MCF 10A (cell line): ENCODE results near the gene ST3GAL3. TPM values are rescaled to one million over a fixed set of nuclear protein-coding genes. Genes with fewer than 3 reads are reported as not detected.
A peak's percentile ranks its signal among the peaks of the same experiment; 100 is the strongest.

ENCODE experiments used
- BruUV-seq: library from RNA; stranded (reverse); fragments of 400-500 nt; replicated peaks from 2 replicates; lab custom pipeline; 2021; lab: Mats Ljungman, UMichigan
- CTCF ChIA-PET: fragments of 300-600 bp; sonication (Branson Sonifier 250); formaldehyde crosslinking; extraction: SDS; loops from one replicate; lab custom pipeline; 2021; ENCODE audit warnings: antibody characterized with exemption, inconsistent platforms; lab: Yijun Ruan, JAX
- POLR2A ChIA-PET: fragments of 300-600, 350-650 bp; sonication (Branson Sonifier 250); formaldehyde crosslinking; extraction: SDS; loops from one replicate; lab custom pipeline; 2020; ENCODE audit warnings: antibody characterized with exemption, inconsistent platforms; lab: Yijun Ruan, JAX
- DNase-seq: peaks from one replicate; pipeline ENCODE4 v3.0.0-alpha.2; 2018; ENCODE audit not compliant: unreplicated experiment
- H3K27ac Mint-ChIP-seq: one replicate; pipeline ENCODE4 v1.8.0; 2022; ENCODE audit warnings: mild to moderate bottlenecking, low read depth, mixed read lengths; ENCODE audit not compliant: unreplicated experiment
- H3K27me3 Mint-ChIP-seq: one replicate; pipeline ENCODE4 v1.8.0; 2022; ENCODE audit warnings: mixed read lengths; ENCODE audit not compliant: insufficient read depth, unreplicated experiment
- H3K36me3 Mint-ChIP-seq: one replicate; pipeline ENCODE4 v1.8.0; 2022; ENCODE audit warnings: mild to moderate bottlenecking, moderate library complexity, mixed read lengths; ENCODE audit not compliant: insufficient read depth, unreplicated experiment
- H3K4me1 Mint-ChIP-seq: one replicate; pipeline ENCODE4 v1.8.0; 2022; ENCODE audit warnings: mixed read lengths; ENCODE audit not compliant: insufficient read depth, unreplicated experiment
- H3K4me3 Mint-ChIP-seq: one replicate; pipeline ENCODE4 v1.8.0; 2022; ENCODE audit warnings: mild to moderate bottlenecking, moderate library complexity, mixed read lengths; ENCODE audit not compliant: unreplicated experiment
- H3K9me3 Mint-ChIP-seq: one replicate; pipeline ENCODE4 v1.8.0; 2022; ENCODE audit warnings: mixed read lengths; ENCODE audit not compliant: unreplicated experiment
- intact Hi-C: fragments of 100-400 bp; cut with micrococcal nuclease; formaldehyde crosslinking; loops from 2 replicates; pipeline ENCODE4 v1.14.1; 2022
- total RNA-seq: library from RNA; stranded (reverse); gene quantifications from 2 replicates; pipeline ENCODE4 v1.2.3, GENCODE V29; 2022
- TF ChIP-seq, protein P1 (sequence below): fragments of 200-600 bp; IDR thresholded peaks from one replicate; pipeline ENCODE4 v1.8.0; 2022; ENCODE audit warnings: antibody characterized with exemption, mild to moderate bottlenecking; ENCODE audit not compliant: unreplicated experiment

ST3GAL3 gene
- total RNA-seq, 1 experiment from 2014 or later: 24.2 TPM

DNA sequence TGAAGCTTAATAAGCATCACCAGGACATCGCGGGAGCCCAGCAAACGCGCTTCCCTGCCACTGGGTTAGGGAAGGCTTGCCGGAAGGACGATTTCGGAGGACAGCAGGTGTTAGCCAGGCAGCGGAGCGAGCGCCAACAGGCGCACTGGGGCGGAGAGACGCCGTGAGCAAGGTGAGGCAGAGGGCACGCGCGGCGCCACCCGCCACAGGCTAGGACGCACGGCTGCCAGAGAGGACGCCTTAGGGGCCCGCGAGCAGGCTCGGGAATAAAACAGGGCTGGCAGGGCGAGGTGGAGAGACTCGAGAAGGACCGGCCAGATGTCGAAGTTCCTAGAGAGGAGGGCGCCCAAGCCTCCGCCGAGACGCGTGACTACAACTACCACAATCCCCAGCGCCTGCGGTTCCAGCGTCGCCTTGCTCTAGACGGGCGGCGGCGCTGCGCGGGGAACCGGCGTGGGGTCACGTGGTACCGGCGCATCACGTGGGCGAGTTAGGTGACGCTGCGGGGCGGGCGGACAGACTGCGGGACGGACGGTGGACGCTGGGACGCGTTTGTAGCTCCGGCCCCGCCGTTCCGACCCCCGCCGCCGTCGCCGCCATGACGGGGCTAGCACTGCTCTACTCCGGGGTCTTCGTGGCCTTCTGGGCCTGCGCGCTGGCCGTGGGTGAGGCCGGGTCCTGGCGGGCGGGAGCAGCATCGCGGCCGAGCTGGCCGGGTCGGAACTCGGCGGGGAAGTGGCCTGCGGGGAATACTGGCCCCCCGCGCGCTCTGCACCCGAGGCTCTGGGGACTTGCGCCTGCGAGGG, 267.3 kb downstream of the ST3GAL3 start, which contains the start of gene ATP6V0B:
TSS of gene ATP6V0B (plus strand) at position 518 of the 806 bp plus-strand sequence. CDS start at position 599, 81 bp downstream.
- peak; percentile 95 for DNase-seq
- Mint-ChIP-seq H3K27me3 (no peaks in the 10 kb centered on the region), H3K4me3 (peak within 1 kb of the TSS; percentile 94), H3K4me1 (peaks cover 35% of the 10 kb centered on the region), H3K27ac (peak within 1 kb of the TSS; percentile 94), H3K36me3 (peaks cover 29% of the 10 kb centered on the region), H3K9me3 (no peaks in the 10 kb centered on the region)
- TF ChIP-seq, protein P1, sequence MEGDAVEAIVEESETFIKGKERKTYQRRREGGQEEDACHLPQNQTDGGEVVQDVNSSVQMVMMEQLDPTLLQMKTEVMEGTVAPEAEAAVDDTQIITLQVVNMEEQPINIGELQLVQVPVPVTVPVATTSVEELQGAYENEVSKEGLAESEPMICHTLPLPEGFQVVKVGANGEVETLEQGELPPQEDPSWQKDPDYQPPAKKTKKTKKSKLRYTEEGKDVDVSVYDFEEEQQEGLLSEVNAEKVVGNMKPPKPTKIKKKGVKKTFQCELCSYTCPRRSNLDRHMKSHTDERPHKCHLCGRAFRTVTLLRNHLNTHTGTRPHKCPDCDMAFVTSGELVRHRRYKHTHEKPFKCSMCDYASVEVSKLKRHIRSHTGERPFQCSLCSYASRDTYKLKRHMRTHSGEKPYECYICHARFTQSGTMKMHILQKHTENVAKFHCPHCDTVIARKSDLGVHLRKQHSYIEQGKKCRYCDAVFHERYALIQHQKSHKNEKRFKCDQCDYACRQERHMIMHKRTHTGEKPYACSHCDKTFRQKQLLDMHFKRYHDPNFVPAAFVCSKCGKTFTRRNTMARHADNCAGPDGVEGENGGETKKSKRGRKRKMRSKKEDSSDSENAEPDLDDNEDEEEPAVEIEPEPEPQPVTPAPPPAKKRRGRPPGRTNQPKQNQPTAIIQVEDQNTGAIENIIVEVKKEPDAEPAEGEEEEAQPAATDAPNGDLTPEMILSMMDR: no peak
- BruUV-seq: no TSS peak
- CTCF ChIA-PET: interaction anchor here (0.6 to 1.4 kb wide), 8 partner anchors 10 to 756 kb away, joined by 3 to 4 read pairs (median 3); no protein-coding TSS in a partner anchor
- POLR2A ChIA-PET: interaction anchor here (0.6 to 3.3 kb wide), 27 partner anchors 10 to 829 kb away, joined by 3 to 30 read pairs (median 4); partner anchors contain the start of genes ARMH1, CCDC24, IPO13 and KDM4A
- intact Hi-C loops: loop anchor here (5.0 kb wide), 1 partner anchor 447 kb away; no protein-coding TSS in a partner anchor

DNA sequence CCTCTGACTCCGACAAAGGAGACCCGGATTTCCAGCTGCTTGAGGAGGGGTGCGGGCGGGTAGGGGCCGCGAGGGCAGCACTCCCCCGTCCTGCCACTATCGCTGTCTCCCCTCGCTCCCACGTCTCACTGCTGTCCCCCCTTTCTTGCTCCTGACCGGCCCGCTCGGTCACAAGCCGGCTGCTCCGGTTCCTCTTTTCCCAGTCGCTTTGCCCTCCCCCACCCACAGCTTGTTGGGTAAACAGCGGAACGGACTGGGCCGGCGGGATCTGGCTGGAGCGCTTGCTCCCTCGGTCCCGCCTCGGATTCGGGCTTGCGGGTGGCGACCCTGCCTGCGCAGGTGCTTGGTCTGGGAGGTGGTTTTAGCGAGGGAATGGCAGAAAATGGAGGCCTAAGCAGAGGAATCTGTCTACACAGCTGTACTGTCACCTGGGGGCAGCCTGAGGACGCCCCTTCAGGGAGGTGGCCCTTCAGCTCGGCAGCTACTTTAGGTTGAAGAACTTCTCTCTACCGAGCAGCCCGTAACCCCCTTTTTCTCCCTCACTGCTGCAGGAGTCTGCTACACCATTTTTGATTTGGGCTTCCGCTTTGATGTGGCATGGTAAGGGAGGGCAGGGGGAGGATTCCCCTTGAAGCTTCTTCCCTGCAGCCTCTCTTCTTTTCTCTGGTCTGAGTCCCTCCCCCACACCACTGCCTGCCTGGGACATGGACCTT, 268.1 kb downstream of the ST3GAL3 start:
- TF ChIP-seq, protein P1: no peak
- Mint-ChIP-seq H3K27me3 (no peaks in the 10 kb centered on the region), H3K9me3 (no peaks in the 10 kb centered on the region), H3K4me1 (peaks cover 37% of the 10 kb centered on the region), H3K36me3 (peaks cover 29% of the 10 kb centered on the region), H3K4me3 (peak overlapping the region; percentile 94), H3K27ac (peak overlapping the region; percentile 94)
- ChIA-PET POLR2A (interaction anchor here (0.6 to 3.3 kb wide), 25 partner anchors 11 to 830 kb away, joined by 3 to 30 read pairs (median 4); partner anchors contain the start of genes ARMH1, CCDC24, IPO13 and KDM4A), CTCF (interaction anchor here (0.6 to 1.4 kb wide), 7 partner anchors 11 to 755 kb away, joined by 3 to 4 read pairs (median 3); no protein-coding TSS in a partner anchor)
- intact Hi-C loops: loop anchor here (5.0 kb wide), 1 partner anchor 448 kb away; no protein-coding TSS in a partner anchor
- DNase-seq: no peak
- BruUV-seq: TSS peak; percentile 9

DNA sequence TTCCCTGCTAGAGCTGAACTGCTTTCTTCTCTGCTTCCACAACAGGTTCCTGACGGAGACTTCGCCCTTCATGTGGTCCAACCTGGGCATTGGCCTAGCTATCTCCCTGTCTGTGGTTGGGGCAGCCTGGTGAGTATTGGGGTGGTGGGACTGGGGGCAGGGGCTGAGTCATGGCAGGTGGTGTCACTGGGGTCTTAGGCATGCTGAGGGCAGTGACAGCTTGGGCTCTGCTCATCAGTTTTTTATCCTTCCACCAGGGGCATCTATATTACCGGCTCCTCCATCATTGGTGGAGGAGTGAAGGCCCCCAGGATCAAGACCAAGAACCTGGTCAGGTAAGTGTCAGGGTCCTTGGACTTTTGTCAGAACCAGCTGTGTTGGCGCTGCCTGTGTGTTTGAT, 268.7 kb downstream of the ST3GAL3 start:
- Mint-ChIP-seq H3K36me3 (peaks cover 29% of the 10 kb centered on the region), H3K27ac (no peak overlapping the region), H3K9me3 (no peaks in the 10 kb centered on the region), H3K4me1 (peaks cover 43% of the 10 kb centered on the region), H3K4me3 (peak overlapping the region; percentile 94), H3K27me3 (no peaks in the 10 kb centered on the region)
- ChIA-PET CTCF (interaction anchor here (0.6 to 0.8 kb wide), 3 partner anchors 60 to 1940 kb away, joined by 3 to 4 read pairs (median 3); no protein-coding TSS in a partner anchor), POLR2A (interaction anchor here (0.6 to 3.3 kb wide), 10 partner anchors 14 to 698 kb away, joined by 3 to 30 read pairs (median 5); partner anchors contain the start of genes ARMH1, CCDC24, IPO13 and KDM4A)
- no TSS peak for BruUV-seq
- intact Hi-C loops: loop anchor here (5.0 kb wide), 1 partner anchor 449 kb away; no protein-coding TSS in a partner anchor
- DNase-seq: no peak
- TF ChIP-seq, protein P1: no peak
